Esophagus squamous epithelium (tissue), 5 donors: ENCODE results near the gene GCK. TPM values are rescaled to one million over a fixed set of nuclear protein-coding genes. Genes with fewer than 3 reads are reported as not detected.

Source experiments
- DNase-seq: peaks from one replicate; lab custom pipeline; 2025; lab: John Stamatoyannopoulos, UW
- H3K27ac ChIP-seq, 4 donors: fragments of 200-600 bp; sonication (generic); one replicate each; pipeline ENCODE4 v1.5.1; 2016 to 2019; ENCODE audit warnings: mild to moderate bottlenecking in 1 of 4
- H3K27me3 ChIP-seq, 4 donors: fragments of 200-600 bp; sonication (generic); 1 replicate in 3 of 4; 2 replicates in 1 of 4; pipeline versions ENCODE4 v1.5.1 to v1.6.0; 2017 to 2021; ENCODE audit warnings: antibody characterized with exemption in 1 of 4
- H3K36me3 ChIP-seq, 3 donors: fragments of 200-600 bp; sonication (generic); one replicate each; pipeline ENCODE4 v1.5.1; 2016 to 2019
- H3K4me1 ChIP-seq, 3 donors: fragments of 200-600 bp; sonication (generic); one replicate each; pipeline ENCODE4 v1.5.1; 2017 to 2019
- H3K4me3 ChIP-seq, 4 donors: fragments of 200-600 bp; sonication (generic); 1 replicate in 3 of 4; 2 replicates in 1 of 4; pipeline ENCODE4 v1.5.1; 2016 to 2019; ENCODE audit warnings: mild to moderate bottlenecking in 2 of 4, moderate library complexity in 1 of 4
- H3K9me3 ChIP-seq, 3 donors: fragments of 200-600 bp; sonication (generic); one replicate each; pipeline ENCODE4 v1.5.1; 2016 to 2019
- CTCF ChIP-seq, 6 experiments: fragments of 450-650 bp in 4 of 6; fragments of 200-600 bp in 2 of 6; sonication (generic) in 2 of 6; IDR thresholded peaks; one replicate each; pipeline ENCODE4 v1.5.1; 2016 to 2019; ENCODE audit warnings: antibody characterized with exemption in 6 of 6, mild to moderate bottlenecking in 4 of 6, moderate library complexity in 4 of 6
- POLR2A ChIP-seq, 4 donors: fragments of 450-650 bp; IDR thresholded peaks; one replicate each; pipeline ENCODE4 v1.6.1; 2017; ENCODE audit warnings: antibody characterized with exemption in 4 of 4, mild to moderate bottlenecking in 4 of 4, moderate library complexity in 3 of 4
- WGBS, 2 donors: methylation state at CpG; one replicate each; pipeline ENCODE4 v1.1.5; 2018; 5-methylcytosine and 5-hydroxymethylcytosine counted together
- intact Hi-C: fragments of 100-400 bp; cut with DNase I; formaldehyde crosslinking; loops from one replicate; pipeline ENCODE4 v1.15.0; 2022
- total RNA-seq, 4 donors: library from RNA; depleted of rRNA; stranded (reverse); fragments of >200 nt; gene quantifications; one replicate each; pipeline ENCODE4 v1.1.0, GENCODE V29; 2016
- donor health status: DM: yes; HTN: yes; CAD: no.

GCK gene
- total RNA-seq, 4 donors from 2014 or later: 0.38 TPM; not detected in 3

GRCh38 chr7:44112231-44112996 lies 76.8 kb downstream of the GCK start:
- intact Hi-C loops: no loop called here
- DNase-seq: no peak
- TF ChIP-seq POLR2A (IDR thresholded peaks at IDR 0.05) (no peak), CTCF (IDR thresholded peaks at IDR 0.05) (no peak)
- H3K27ac ChIP-seq: peak overlapping the region in 2 of 4 donors; percentile 3 to 34
- H3K36me3 ChIP-seq: peaks cover 0 to 93% (median 5%) of the 10 kb centered on the region in 3 donors
- no peak overlapping the region for H3K4me3 ChIP-seq
- 73% methylated on average over 5 to 8 of the region's 41 CpGs for WGBS, 2 donors
- peaks cover 0 to 41% (median 4%) of the 10 kb centered on the region in 3 donors for H3K4me1 ChIP-seq
- H3K9me3 ChIP-seq: no peaks in the 10 kb centered on the region
- H3K27me3 ChIP-seq: no peaks in the 10 kb centered on the region

GRCh38 chr7:44111761-44112160 lies 77.5 kb downstream of the GCK start:
- H3K4me1 ChIP-seq: peaks cover 0 to 47% (median 11%) of the 10 kb centered on the region in 3 donors
- peaks cover 0 to 93% (median 5%) of the 10 kb centered on the region in 3 donors for H3K36me3 ChIP-seq
- intact Hi-C loops: no loop called here
- no peak overlapping the region for H3K4me3 ChIP-seq
- WGBS, 2 donors: 67 to 83% methylated on average over 1 of the region's 16 CpGs
- no peak for DNase-seq
- no peak for TF ChIP-seq POLR2A (IDR thresholded peaks at IDR 0.05)
- no peak for TF ChIP-seq CTCF (IDR thresholded peaks at IDR 0.05)
- no peaks in the 10 kb centered on the region for H3K27me3 ChIP-seq
- no peak overlapping the region for H3K27ac ChIP-seq
- no peaks in the 10 kb centered on the region for H3K9me3 ChIP-seq

DNA sequence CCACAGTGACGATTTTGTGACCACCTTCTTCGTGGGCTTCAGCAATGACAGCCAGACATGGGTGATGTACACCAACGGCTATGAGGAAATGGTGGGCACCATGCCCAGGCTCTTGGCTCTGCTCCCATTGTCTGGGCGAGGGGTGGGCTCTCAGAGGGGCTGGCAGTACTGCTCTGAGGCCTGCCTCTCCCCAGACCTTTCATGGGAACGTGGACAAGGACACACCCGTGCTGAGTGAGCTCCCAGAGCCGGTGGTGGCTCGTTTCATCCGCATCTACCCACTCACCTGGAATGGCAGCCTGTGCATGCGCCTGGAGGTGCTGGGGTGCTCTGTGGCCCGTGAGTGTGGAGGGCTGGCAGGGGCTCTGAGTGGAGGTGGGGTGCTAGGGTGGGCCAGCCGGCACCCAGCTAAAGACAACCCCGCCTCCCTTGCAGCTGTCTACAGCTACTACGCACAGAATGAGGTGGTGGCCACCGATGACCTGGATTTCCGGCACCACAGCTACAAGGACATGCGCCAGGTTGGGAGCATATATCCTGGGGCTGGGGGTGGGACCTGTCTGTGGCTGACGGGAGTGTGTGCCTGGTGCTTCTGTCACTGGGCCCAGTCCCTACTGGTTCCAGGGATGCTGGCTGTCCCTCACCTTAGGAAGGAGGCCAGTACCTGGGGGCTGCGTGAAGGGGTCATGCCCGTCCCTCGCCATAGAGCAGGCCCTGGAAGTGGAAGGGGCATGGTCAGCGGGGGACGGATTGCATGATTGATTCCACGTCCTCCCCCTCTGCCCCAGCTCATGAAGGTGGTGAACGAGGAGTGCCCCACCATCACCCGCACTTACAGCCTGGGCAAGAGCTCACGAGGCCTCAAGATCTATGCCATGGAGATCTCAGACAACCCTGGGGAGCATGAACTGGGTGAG lies 78.3 kb downstream of the GCK start:
- DNase-seq: no peak
- Histone ChIP-seq H3K4me3 (no peak overlapping the region), H3K27me3 (peaks cover 0 to under 1% (median 0%) of the 10 kb centered on the region in 4 donors), H3K27ac (peak overlapping the region in 3 of 4 donors; percentile 9 to 92 (median 14)), H3K36me3 (peaks cover 0 to 86% (median 5%) of the 10 kb centered on the region in 3 donors), H3K9me3 (no peaks in the 10 kb centered on the region), H3K4me1 (peaks cover 0 to 55% (median 18%) of the 10 kb centered on the region in 3 donors)
- intact Hi-C loops: no loop called here
- TF ChIP-seq CTCF (IDR thresholded peaks at IDR 0.05) (no peak), POLR2A (IDR thresholded peaks at IDR 0.05) (no peak)
- WGBS, 2 donors: 45 to 58% methylated on average over 8 to 9 of the region's 27 CpGs

DNA sequence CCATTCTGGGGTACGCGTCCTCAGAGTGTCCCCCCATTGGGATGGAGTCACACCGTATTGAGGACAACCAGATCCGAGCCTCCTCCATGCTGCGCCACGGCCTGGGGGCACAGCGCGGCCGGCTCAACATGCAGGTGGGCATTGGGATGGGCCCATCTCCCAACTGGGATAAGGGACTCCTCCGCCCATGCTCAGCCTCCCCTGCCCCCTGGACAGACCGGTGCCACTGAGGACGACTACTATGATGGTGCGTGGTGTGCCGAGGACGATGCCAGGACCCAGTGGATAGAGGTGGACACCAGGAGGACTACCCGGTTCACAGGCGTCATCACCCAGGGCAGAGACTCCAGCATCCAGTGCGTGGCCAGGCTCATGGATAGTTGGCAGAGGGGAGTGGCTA lies 79.2 kb downstream of the GCK start:
- TF ChIP-seq POLR2A (IDR thresholded peaks at IDR 0.05) (no peak), CTCF (IDR thresholded peaks at IDR 0.05) (no peak)
- DNase-seq: no peak
- H3K27me3 ChIP-seq: peaks cover 0 to 10% (median 0%) of the 10 kb centered on the region in 4 donors
- H3K9me3 ChIP-seq: no peaks in the 10 kb centered on the region
- peaks cover 0 to 65% (median 25%) of the 10 kb centered on the region in 3 donors for H3K4me1 ChIP-seq
- no peak overlapping the region for H3K4me3 ChIP-seq
- peak overlapping the region in 3 of 4 donors; percentile 9 to 92 (median 14) for H3K27ac ChIP-seq
- intact Hi-C loops: no loop called here
- 40 to 86% methylated on average over 1 to 3 of the region's 18 CpGs for WGBS, 2 donors
- peaks cover 0 to 76% (median 5%) of the 10 kb centered on the region in 3 donors for H3K36me3 ChIP-seq
